NCI-H2171 (cell line): ENCODE results near the gene MMP24.
A peak's percentile ranks its signal among the peaks of the same experiment; 100 is the strongest.

ENCODE experiments used
- DNase-seq: peaks from one replicate; lab custom pipeline; 2025; lab: John Stamatoyannopoulos, UW

MMP24 gene

DNA sequence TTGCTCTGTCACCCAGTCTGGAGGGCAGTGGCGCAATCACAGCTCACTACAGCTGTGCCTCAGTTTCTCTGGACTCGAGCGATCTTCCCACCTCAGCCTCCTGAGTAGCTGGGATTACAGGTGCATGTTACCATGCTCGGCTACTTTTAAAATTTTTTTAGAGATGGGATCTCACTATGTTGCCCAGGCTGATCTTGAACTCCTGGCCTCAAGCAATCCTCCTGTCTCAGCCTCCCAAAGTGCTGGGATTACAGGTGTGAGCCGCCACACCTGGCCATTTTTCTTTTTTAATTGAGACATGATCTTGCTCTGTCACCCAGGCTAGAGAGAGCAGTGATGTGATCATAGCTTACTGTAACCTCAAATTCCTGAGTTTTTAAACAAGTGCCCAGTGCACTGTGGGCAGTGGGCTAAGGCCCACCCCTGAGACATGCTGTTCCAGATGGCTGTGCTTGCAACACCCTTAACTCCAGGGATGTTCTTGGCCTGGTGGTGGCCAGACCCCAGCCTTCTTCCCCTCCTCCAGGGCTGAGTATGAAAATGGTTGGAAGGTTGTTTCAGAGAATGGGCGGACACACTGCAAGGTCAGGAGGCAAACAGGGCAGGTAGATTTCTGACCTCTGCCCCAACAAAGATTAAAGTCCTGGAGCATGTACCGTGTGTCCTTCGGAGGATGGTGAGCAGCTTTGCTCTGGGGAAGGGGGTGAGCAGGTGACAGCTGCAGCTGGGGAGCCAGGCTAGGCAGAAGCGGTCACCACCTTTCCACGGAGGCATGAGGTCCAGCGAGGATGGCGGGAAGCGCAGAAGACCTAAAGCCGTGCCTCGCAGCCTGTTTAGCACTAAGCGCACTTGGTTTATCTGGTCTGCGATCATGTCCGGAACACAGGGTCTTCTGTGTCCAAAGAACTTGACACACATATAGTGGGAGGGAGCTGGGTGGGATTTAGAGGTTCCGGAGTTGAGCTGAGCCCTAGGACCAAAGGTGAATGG, 67.1 kb downstream of the MMP24 start:
- DNase-seq = no peak

DNA sequence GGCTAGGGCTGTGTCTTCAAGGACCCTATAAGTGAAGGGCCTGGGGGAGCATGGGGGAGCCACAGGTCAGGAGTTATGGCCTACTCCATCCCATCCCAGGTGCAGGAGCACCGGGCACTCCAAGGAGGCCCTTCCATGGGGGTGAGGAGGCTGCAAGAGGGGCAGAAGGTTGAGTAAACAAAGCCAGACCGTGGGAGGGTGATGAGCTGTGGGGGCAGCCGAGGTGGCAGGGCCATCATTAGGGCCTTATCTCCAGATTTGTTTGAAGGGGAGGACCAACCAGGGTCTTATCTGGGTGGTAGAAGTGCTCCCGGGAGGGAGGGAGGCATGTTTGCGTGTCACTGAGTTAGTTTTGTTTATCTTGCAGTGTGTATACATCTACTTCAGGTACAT, 67.8 kb downstream of the MMP24 start:
- no peak for DNase-seq

DNA sequence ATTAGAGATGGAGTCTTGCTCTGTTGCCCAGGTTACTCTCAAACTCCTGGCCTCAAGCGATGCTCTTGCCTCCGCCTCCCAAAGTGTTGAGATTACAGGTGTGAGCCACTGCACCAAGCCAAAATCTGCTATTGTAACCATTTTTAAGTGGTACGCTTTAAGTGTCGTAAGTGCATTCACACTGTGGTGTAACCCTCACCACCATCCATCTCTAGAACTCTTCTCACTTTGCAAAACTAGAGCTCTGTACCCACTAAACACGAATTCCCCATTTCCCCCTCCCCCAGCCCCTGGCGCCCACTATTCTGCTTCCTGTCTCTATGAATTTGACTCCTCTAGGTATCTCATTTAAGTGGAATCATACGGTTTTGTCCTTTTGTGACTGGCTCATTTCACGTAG, 68.6 kb downstream of the MMP24 start:
- no peak for DNase-seq

DNA sequence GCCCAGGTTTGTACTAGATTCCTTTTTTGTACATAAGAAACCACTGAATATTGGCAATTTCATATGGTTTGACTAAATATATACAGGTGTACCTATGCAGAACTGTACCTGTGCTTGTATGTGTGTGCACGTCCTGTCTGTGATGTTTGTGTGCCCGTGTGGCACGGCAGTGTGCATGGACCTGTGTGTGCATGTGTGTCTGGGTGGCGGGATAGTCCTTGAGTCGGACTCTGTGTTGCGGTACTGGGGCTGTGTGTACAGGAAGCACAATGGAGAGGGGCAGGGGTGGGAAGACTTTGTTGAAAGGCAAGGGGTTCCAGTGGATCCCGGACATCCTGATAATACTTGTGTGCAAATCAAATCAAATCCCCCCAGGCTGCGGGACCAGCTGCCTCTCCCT, 69.2 kb downstream of the MMP24 start:
- DNase-seq = no peak

DNA sequence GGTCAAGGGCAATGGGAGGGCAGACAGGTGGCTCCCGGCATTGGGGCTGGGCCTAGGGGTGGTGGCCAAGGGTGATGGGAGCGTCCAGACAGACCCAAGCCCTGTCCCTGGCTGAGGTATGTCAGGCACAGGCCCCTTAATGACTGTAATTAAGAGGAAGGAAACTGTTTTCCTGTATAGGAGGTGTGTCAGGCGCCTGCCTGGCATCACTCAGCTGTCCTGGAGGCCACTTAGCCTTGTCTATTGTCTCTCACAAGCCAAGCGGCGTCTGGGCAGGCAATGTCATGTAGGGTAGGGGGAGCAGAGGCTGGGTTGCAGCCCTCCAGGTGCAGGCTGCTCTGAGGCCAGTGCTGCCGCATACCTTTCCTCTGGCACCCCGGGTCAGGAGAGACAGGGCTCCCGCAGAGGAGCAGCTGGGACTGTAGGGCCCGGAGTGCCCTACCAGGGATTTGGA, 69.6 kb downstream of the MMP24 start:
- DNase-seq = no peak

DNA sequence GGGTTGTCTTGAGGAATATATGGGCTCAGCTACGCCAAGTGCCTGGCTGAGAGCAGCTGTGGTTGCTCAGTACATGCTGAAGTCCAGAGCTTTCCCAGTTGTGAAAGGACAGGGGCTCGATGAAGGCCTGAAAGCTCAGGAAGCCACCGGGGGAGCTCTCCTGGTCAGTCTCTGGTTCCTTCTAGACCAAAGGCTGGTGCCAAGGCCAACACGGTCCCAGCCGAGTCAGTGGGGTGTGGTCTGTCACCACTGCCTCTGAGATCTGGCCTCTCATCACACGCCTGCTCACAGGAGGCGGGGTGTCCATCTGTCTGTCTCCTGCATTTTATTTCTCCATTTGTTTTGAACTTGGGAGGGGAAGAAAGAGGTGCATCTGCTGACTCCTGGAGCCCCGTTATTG, 70.7 kb downstream of the MMP24 start:
- DNase-seq = no peak

DNA sequence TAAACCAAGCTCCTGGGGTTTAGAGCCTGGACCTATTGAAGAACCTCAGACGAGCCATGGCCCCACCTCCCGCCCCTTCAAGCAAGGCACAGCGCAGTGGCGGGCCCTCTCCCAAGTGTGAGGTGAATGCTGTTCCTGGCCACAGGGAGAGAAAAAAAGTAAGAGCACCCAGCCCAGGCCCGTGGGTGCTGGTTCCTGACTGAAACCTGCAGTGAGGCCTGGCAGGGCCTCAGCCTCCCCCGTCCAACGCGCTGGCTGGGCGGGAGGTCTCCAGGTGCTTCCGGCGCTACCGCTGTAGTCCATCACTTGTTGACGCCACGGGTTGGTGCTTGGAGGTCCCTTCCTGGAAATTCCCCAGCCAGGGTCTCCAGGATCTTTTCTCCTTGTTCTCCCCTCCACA, 71.2 kb downstream of the MMP24 start:
- DNase-seq = no peak

DNA sequence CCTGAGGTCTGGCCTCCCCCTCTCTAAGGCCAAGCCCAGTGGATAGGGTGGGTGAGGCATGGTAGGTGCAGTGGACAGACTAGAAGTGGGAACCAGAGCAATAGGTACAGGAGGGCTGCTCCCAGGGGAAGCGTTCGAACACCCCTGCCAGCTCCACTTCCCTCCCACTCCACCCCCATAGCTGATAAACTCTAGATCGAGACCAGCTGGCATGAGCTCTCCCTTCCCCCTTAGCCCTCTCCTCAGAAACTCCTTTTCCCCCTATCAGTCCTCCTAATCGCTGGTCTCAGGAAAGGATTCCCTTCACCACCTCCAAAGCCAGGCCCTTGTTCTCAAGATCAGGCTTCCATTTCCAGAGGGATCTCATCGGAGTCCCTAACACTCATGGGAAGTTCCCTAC, 71.8 kb downstream of the MMP24 start:
- no peak for DNase-seq

DNA sequence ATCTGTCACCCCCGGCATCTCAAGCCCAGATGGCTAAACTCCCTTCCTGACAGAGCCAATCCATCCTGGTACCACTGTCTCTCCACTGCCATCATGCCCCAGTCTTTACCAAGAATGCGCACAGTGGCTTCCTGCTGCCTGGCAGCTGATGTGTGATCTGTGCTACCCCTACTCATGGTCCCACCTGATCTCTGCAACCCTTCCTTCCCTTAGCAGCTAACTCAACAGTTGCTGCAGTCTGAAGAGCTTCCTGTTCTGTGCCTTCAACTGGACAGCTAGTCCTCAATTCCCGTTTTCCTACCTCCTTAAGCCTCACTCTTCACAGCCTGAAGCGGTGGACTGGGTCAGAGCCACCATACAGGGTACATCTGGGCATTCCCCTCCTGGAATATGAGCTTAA, 73.3 kb downstream of the MMP24 start:
- no peak for DNase-seq

DNA sequence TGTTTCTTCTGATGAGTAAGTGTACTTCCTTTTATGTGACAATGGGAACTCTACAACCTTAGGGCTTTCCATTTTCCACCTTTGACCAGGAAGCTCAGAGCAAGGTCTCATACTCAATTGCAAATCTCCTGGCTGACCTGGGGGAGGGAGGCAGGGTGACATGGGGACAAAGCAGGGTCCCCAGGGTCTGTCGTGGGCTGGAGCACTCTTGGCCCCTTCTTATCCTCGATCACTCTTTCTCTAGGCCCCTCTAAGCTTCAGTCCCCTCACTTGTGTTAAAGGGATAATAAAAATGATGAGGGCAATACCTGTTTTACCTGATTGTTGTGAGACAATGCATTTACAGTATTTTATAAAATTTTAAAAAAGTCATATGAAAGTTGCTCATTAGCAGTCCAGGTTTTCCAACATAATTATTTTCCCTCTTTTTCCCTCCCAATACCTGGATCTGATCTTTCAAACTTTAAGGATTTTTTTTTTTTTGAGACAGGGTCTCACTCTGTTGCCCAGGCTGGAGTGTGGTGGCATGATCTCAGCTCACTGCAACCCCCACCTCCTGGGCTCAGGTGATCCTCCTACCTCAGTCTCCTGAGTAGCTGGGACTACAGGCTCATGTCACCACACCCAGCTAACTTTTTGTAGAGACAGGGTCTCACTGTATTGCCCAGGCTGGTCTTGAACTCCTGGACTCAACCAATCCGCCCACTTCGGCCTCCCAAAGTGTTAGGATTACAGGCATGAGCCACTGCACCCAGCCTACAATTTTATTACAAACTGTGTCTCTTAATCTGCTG, 74.2 kb downstream of the MMP24 start:
- no peak for DNase-seq

DNA sequence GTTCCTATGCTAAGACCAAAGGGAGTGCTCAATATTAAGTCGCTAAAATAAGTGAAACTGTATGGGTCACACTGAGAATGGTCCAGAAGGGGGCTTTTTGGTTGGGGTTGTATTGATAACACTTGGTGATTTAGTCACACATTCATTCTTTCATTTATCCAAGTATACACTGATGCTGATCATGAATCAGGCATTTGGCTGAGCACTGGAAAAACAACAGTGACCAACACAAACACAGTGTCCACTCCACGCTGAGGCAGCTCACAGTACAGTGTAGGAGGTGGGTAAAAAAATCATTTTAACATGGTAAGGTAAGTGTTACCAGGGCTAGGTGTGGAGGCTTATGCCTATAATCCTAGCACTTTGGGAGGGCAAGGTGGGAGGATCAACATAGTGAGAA, 74.9 kb downstream of the MMP24 start:
- no peak for DNase-seq

DNA sequence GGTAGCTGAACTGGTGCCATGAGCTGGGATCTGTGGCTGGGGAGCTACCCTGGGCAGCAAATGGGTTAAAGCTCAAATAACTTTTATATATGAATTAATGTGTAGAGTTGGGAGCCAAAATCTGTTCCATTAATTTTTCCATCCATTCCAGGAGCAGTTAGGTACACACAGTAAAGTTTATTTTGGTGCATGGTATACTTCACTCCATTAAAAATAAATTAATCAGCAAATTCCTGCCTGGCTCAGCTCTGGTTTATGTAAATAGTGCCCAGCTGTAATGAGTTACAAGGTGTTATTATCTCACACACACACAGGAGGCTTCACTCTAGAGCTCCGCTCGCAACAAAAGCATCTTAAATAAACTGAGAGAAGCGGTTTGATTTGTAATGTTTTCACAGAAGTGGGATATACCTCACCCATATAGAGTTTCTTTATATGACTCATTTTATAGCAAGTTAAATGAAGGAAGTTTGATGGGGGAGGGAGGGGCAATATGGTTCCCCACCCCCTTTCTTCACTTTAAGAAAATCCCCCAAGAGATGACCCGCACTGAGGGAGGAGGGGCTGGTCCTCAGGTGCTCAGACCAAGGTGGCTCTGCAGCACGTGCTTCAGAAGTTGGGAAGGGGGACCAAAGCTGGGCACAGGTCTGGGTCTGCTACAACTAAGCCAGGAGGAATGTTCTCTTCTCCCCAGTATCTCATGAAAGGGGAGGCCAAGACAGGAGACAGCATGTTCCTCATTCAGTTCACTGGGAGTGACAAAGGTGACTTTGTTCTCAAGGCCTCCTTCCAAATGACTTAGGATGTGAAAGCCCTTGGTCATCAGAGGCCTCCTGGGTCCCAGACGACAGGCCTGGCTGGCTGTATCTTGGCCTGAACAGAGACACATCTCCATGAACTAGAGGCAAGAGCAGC, 76.2 kb downstream of the MMP24 start:
- DNase-seq = no peak

DNA sequence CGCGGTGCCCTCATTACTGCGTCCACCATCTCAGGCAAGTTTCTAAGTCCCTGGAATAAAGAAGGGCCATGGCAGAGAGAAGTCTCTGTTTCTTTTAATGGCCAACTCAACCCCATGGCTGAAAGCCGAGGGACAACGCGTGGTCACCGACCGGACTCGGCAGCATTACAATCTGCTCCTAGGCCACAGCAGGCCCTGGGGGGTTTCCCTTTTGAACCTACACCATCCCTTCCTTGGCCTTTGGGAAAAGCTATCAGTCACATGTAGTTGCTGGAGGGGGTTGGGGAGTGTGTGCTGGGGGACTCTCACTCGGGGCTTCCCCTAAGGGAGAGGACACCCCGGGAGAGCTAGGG, 76.9 kb downstream of the MMP24 start:
- no peak for DNase-seq

DNA sequence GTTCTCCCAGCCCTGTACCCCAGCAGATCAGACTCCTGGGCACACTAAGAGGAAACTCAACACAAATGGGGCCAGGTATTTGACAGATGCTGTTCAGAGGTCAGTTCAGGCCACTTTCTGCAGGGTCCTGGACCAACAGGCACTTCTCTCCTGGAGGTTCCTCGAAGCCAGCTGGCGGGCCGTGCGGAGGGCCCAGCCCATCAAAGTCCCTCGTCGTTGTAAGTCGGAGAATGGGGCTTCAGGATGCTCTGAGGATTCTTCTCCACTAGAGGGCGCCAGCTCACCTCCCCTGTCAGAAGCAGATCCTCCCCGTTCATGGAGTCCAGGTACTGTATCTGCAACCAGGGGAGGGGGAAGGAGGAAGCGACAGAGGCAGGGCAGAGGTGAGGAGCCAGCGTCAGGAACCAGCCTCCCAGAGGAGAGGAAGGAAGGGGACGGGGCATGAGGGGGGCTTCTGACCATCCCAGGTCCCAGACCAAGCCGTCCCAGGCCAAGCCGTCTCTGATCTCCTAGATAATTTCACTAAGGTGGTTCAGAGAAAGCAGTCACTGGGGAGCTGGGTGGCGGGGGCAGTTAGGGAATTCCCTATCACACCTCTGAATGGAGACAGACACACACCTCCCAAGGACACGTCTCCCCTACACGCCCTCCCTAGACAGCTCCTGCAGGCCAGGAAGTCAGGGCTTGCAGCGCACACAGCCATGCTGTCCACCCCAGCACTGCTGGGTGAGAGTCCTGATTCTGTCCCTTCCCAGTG, 77.4 kb downstream of the MMP24 start:
- DNase-seq = peak; percentile 80

DNA sequence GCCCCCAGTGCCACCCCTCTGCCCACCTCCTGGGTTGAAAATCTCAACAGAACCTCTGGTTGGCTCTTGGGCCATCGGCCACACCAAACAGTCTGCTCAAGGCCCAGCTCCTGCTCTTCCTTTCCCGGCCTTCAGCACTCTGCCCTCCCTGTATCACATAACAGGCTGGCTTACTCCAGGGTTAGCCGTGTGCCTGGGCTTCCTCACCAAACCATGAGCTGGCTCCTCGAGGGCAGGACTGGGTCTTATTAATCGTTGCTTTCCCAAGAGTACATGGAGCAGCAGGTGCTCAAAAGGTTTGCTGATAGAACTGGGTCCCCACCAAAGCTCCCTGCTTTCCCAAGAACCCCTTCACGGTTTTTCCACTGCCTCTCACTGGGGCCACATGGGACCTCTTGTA, 78.5 kb downstream of the MMP24 start:
- no peak for DNase-seq

DNA sequence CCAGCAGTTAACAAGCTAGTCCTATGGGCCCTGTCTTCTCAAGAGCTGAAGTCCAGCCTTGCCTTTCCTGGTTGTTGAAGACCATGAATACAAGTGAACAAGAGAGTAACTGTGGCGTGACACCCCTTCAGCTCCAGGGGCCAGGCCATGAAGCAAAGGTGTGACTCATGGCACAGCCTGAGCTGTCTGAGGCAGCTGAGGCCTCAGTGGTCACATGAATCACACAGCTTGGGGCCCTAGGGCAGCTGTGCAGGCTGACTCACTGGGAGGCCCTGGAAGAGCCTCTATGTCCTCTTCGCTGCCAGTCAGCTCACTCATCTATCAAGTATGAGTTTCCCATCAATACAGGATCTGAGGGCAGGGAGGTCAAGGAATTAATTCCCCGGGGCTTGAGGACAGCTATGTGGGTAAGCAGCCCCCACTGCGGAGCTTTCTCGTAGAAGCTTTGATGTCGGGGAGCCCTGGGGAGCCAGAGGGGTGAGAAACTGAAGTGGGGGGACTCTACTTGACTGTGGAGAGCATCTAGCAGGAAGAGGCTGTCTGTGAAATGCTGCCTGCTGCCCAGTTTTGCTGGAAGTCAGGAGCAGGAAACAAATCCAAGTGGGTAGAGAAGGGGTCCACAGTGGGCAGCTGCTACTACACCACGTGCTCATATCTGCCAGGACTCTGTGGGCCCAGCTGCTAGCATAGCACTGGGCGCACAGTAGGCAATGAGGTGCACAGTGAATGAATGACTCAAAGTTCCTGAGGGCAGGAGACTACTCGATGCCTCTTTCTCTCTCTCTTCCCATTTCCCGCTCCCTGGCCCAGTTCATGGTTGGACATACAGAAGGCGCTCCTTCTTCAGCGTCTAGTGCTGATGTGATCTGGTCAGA, 79.4 kb downstream of the MMP24 start:
- no peak for DNase-seq

DNA sequence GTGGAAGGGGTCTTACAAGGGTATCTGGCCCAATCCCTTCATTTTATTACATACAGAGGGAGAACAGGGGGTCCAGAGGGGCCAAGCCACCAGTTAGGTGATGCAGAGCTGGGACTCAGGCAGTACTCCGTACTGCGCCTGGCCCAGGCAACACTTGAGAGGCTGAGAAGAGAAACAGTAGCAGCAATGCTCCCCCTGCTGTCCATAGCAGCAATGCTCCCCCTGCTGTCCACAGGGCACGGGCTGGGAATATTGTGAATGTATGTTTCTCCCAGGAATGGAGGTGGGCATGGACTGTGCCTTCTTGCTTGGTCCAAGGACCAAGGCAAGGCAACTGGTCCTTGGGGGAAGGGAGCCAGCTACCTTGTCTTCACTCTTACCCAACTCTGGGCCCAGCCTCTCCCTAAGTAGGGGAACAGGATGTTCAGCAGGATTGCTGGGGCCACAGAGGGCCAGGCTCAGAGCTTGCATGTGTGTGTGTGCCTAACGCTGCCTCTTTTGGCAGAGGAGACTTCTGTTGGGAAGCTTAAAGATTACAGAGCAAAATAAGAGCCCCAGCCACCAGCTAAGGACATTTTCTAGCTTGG, 80.5 kb downstream of the MMP24 start:
- peak; percentile 19 for DNase-seq

DNA sequence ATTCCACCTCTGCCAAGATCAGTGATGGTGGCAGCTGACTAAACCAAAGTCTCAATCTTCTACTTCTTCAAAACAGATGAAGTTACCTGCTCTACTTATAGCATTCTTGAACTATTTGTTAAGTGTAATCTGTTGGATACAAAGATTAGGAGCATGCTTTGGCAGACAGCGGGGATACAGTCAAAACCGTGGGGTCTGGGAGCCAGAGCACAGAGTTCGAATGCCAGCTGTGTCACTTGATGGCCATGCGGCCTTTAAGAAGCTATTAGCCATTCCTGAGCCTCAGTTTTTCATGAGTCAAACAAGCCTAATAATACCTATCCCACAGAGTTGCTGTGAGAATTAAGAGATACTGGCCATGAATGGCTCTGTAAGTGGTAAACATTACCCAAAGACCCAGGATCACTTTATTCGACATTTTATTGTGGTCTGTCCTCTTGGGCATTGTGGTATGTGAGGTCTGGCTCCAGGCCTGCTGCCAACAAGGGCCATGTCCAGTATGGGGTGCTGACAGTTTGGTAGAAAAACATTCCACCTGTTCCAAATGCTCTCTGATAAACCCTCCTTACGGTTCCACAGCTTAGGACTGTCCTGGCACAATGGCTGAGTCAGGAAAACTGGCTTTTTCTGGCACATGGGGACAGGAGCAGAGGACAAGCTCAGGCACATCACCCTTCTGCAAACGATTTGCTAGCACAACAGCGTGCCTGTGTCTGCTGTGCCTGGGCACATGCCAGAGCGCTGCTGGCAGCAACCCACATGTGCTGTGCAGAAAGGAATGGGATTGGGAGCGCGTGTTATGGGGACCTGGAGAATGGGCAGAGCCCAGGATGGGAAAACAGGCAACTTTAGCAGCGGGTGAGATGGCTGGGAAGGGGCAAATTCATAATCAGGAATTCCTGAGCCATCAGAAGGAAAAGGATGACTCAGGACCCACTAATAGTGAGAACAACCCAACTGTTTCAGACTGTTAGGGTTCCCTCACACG, 81.5 kb downstream of the MMP24 start:
- peak; percentile 85 for DNase-seq

DNA sequence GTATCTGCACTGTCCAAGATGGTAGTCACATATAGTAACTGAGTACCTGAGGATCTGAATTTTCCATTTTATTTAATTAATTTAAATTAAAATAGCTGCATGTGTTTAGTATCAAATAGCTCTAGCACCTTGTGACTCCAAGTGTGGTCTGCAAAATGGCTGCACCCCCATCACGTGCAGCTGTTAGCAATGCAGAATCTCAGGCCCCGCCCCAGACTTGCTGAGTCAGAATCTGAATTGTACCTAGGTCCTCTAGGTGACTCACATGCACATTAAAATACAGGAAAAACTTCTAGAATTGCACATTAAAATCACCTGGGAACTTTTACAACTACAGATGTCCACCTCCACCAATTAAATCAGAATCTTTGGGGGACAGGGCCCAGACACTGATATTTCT, 84.9 kb downstream of the MMP24 start:
- DNase-seq = no peak
